Activated CD4-positive, alpha-beta T cell treated with anti-CD3 and anti-CD28 coated beads, Interleukin-2, Interleukin-6, amounts not matched to agents 100 ng/mL and 50 ng/mL, durations not matched to agents 16 hours and 8 hours (primary cell): ENCODE measurements around the gene ARNT2.
A peak's percentile ranks its signal among the peaks of the same experiment; 100 is the strongest.

Experiments
- DNase-seq: peaks from one replicate; pipeline ENCODE4 v3.0.0-alpha.2; 2020

ARNT2 gene

GRCh38 chr15:80414546-80415357 is 10.6 kb downstream of the ARNT2 start:
- DNase-seq, result no peak

- DNase-seq, result no peak
Measured at GRCh38 chr15:80415358-80415670, 11.1 kb downstream of the ARNT2 start.

- no peak for DNase-seq
Measured at GRCh38 chr15:80416702-80417101, 12.5 kb downstream of the ARNT2 start.

- peak; percentile 36 for DNase-seq
Measured at GRCh38 chr15:80418892-80419537, 14.8 kb downstream of the ARNT2 start.

- no peak for DNase-seq
Measured at GRCh38 chr15:80419546-80419945, 15.4 kb downstream of the ARNT2 start.

- DNase-seq, result no peak
Measured at GRCh38 chr15:80420658-80421057, 16.5 kb downstream of the ARNT2 start.

GRCh38 chr15:80423215-80423614 is 19.0 kb downstream of the ARNT2 start:
- DNase-seq, result no peak

- no peak for DNase-seq
Measured at GRCh38 chr15:80424381-80424780, 20.2 kb downstream of the ARNT2 start.

GRCh38 chr15:80426316-80426715 is 22.1 kb downstream of the ARNT2 start:
- no peak for DNase-seq

- no peak for DNase-seq
Measured at GRCh38 chr15:80429964-80430363, 25.8 kb downstream of the ARNT2 start.

GRCh38 chr15:80431635-80432344 is 27.6 kb downstream of the ARNT2 start:
- DNase-seq, result no peak

- no peak for DNase-seq
Measured at GRCh38 chr15:80432345-80432702, 28.1 kb downstream of the ARNT2 start.

- DNase-seq, result no peak
Measured at GRCh38 chr15:80433836-80434235, 29.7 kb downstream of the ARNT2 start.

GRCh38 chr15:80434926-80435720 is 30.9 kb downstream of the ARNT2 start:
- DNase-seq, result no peak

GRCh38 chr15:80436511-80437307 is 32.5 kb downstream of the ARNT2 start:
- DNase-seq, result no peak

GRCh38 chr15:80437334-80437891 is 33.2 kb downstream of the ARNT2 start:
- DNase-seq, result no peak

- DNase-seq, result no peak
Measured at GRCh38 chr15:80439140-80439539, 35.0 kb downstream of the ARNT2 start.

GRCh38 chr15:80440024-80440423 is 35.8 kb downstream of the ARNT2 start:
- peak; percentile 1 for DNase-seq

- DNase-seq, result no peak
Measured at GRCh38 chr15:80441041-80441440, 36.9 kb downstream of the ARNT2 start.

- no peak for DNase-seq
Measured at GRCh38 chr15:80441714-80442113, 37.5 kb downstream of the ARNT2 start.

GRCh38 chr15:80442728-80443403 is 38.7 kb downstream of the ARNT2 start:
- DNase-seq, result no peak
